T-cell (primary cell): ENCODE results near the gene ZSCAN5A. TPM values are rescaled to one million over a fixed set of nuclear protein-coding genes. Genes with fewer than 3 reads are reported as not detected.
"Not testable (repeated sequence)": the region's sequence is repeated elsewhere in the genome, so short reads cannot be mapped to it uniquely, and the experiment has no call there.

Source experiments
- ATAC-seq, 4 experiments: fragments of 200-7000 bp in 3 of 4; fragments of 150-1000 bp in 1 of 4; cut with Tn5 transposase; replicated peaks in 1 of 4; 1 replicate in 3 of 4; 2 replicates in 1 of 4; pipeline ENCODE4 v1.10.0; 2021; ENCODE audit warnings: moderate library complexity in 3 of 4, mild to moderate bottlenecking in 2 of 4, moderate number of reproducible peaks in 1 of 4
- CTCF ChIA-PET, 2 donors: fragments of 300-600 bp; sonication (Branson Sonifier 250); formaldehyde crosslinking; loops; one replicate each; lab custom pipeline; 2022; ENCODE audit warnings: antibody characterized with exemption in 2 of 2; lab: Charles Lee
- POLR2A ChIA-PET, 2 donors: fragments of 300-600 bp; sonication (Branson Sonifier 250); formaldehyde crosslinking; loops; one replicate each; lab custom pipeline; 2022; ENCODE audit warnings: antibody characterized with exemption in 2 of 2; lab: Charles Lee
- DNase-seq, 35 experiments: peaks; one replicate each; pipeline versions ENCODE4 v3.0.0 to v3.0.0-alpha.2; 2013 to 2023
- H3K27ac ChIP-seq: one replicate; pipeline ENCODE4 v1.5.1; 2013; ENCODE audit warnings: low read length
- H3K27me3 ChIP-seq, 2 experiments: replicated peaks in 1 of 2; 1 replicate in 1 of 2; 2 replicates in 1 of 2; pipeline versions ENCODE4 v1.6.1 to v1.7.0; 2013; ENCODE audit warnings: low read length in 1 of 2, mixed read lengths in 1 of 2; ENCODE audit not compliant: control insufficient read depth in 2 of 2, insufficient read depth in 2 of 2; ENCODE audit errors: extremely low read depth in 1 of 2
- H3K36me3 ChIP-seq, 2 donors: 1 replicate in 1 of 2; 2 replicates in 1 of 2; pipeline versions ENCODE4 v1.6.1 to v1.7.0; 2013; ENCODE audit warnings: low read length in 1 of 2; ENCODE audit not compliant: control insufficient read depth in 2 of 2, insufficient read depth in 1 of 2; ENCODE audit errors: extremely low read depth in 1 of 2
- H3K4me1 ChIP-seq, 2 experiments: 1 replicate in 1 of 2; 2 replicates in 1 of 2; pipeline versions ENCODE4 v1.6.1 to v1.7.0; 2013; ENCODE audit warnings: low read length in 2 of 2, mixed read lengths in 1 of 2; ENCODE audit not compliant: insufficient read depth in 2 of 2, control insufficient read depth in 1 of 2; ENCODE audit errors: extremely low read depth in 1 of 2
- H3K4me3 ChIP-seq, 2 donors: 1 replicate in 1 of 2; 2 replicates in 1 of 2; pipeline versions ENCODE4 v1.5.1 to v1.7.0; 2013; ENCODE audit warnings: mild to moderate bottlenecking in 2 of 2, low read length in 1 of 2, moderate library complexity in 1 of 2; ENCODE audit not compliant: control insufficient read depth in 1 of 2; ENCODE audit errors: extremely low read depth in 1 of 2
- H3K9me3 ChIP-seq: 2 replicates; pipeline ENCODE4 v1.7.0; 2013
- H3K27ac Mint-ChIP-seq, 2 donors: one replicate each; pipeline ENCODE4 v1.8.0; 2020 to 2021; ENCODE audit warnings: mild to moderate bottlenecking in 2 of 2, mixed read lengths in 2 of 2
- H3K27me3 Mint-ChIP-seq, 2 donors: one replicate each; pipeline ENCODE4 v1.8.0; 2021 to 2022; ENCODE audit warnings: mixed read lengths in 2 of 2
- H3K36me3 Mint-ChIP-seq: one replicate; pipeline ENCODE4 v1.8.0; 2021; ENCODE audit warnings: mixed read lengths
- H3K4me1 Mint-ChIP-seq, 3 donors: one replicate each; pipeline ENCODE4 v1.8.0; 2020 to 2022; ENCODE audit warnings: mixed read lengths in 3 of 3, mild to moderate bottlenecking in 1 of 3
- H3K4me3 Mint-ChIP-seq, 3 donors: one replicate each; pipeline ENCODE4 v1.8.0; 2020 to 2022; ENCODE audit warnings: mild to moderate bottlenecking in 3 of 3, mixed read lengths in 3 of 3, moderate library complexity in 3 of 3
- H3K9me3 Mint-ChIP-seq, 3 donors: one replicate each; pipeline ENCODE4 v1.8.0; 2020 to 2022; ENCODE audit warnings: mixed read lengths in 3 of 3
- WGBS: methylation state at CpG from one replicate; pipeline ENCODE4 v1.1.5; 2013; ENCODE audit warnings: missing lambda C conversion rate; ENCODE audit not compliant: insufficient coverage; 5-methylcytosine and 5-hydroxymethylcytosine counted together
- total RNA-seq, 35 experiments: library from RNA in 6 of 35; stranded (reverse) in 6 of 35; fragments of 120-200 nt in 1 of 35; gene quantifications; one replicate each; pipeline versions ENCODE4 v1.2.1 to v1.2.4 and lab custom pipeline; 2013 to 2026

The ZSCAN5A gene
- total RNA-seq, 5 donors from 2014 or later (not counting 1 experiment from before 2014, with no cell fraction given): 9.5 to 12.7 (median 11.1) TPM

DNA sequence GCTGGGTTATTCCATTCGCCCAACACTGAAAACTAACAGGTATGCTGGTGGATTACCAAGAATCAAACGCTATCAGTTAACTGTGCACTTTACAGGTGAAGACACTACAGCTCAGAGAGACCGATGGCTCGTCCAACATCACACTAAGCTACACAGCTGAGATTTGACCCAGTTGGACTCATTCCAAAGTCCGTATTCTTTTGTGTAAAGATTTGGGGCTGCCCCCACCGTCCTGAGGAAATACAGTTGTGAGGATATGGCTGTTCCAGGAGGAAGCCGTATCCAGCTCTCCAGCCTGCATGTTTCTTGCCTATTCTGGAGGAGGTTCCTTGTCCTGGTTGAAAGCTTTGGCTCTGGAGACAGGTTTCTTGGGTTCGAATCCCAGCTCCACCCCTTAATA, 4.2 kb downstream of the ZSCAN5A start:
- ChIA-PET POLR2A (no interaction called here), CTCF (interaction anchor here (0.6 to 1.1 kb wide), 2 partner anchors 57 to 231 kb away, joined by 3 read pairs; no protein-coding TSS in a partner anchor)
- Histone ChIP-seq H3K27me3 (no peaks in the 10 kb centered on the region), H3K9me3 (no peaks in the 10 kb centered on the region), H3K36me3 (peaks cover 4 to 13% of the 10 kb centered on the region in 2 donors), H3K27ac (no peak overlapping the region), H3K4me1 (peaks cover 9 to 10% of the 10 kb centered on the region in 2 experiments), H3K4me3 (no peak overlapping the region)
- ATAC-seq (no peak), DNase-seq (no peak)
- H3K36me3 Mint-ChIP-seq: peaks cover 21% of the 10 kb centered on the region
- 88% methylated on average over 5 of the region's 8 CpGs for WGBS
- H3K9me3 Mint-ChIP-seq: no peaks in the 10 kb centered on the region
- no peak overlapping the region for H3K4me3 Mint-ChIP-seq
- H3K4me1 Mint-ChIP-seq: peaks cover 19 to 31% (median 21%) of the 10 kb centered on the region in 3 donors
- no peaks in the 10 kb centered on the region for H3K27me3 Mint-ChIP-seq
- H3K27ac Mint-ChIP-seq: no peak overlapping the region

DNA sequence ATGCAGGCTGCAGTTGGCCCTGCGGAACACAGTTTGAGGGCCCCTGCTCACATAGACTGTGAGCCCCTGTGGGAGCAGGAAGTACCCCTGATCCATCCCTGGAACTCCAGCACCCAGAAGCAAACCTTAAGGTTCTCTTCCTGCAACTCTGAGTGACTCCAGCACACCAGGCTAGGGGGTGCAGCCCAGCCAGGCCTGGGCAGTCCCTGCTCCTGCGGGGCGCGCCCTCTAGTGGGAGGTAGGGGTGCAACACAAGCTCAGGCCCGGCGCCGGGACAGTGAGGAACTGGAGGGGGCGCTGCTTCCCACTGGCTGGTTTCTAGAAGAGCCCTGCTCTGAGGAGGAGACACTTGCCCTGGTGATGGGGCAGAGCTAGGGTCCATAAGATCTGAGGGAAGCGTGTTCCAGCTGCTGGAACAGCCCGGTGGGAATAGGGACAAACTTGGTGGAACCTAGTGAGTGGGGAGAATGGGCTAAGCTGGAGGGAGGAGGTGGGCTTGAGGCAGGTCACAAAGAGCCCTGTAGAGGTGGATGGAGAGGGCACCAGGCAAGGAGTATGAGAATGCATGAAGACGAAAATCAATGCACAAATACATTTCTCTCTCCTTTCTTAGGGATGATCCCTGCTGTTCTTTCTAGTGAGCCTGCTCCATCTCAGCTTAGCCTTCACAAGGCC, 5.0 kb downstream of the ZSCAN5A start:
- peaks cover 26% of the 10 kb centered on the region for H3K36me3 Mint-ChIP-seq
- Histone ChIP-seq H3K9me3 (no peaks in the 10 kb centered on the region), H3K36me3 (peaks cover 6 to 16% of the 10 kb centered on the region in 2 donors), H3K4me3 (no peak overlapping the region), H3K4me1 (peaks cover 6 to 10% of the 10 kb centered on the region in 2 experiments), H3K27me3 (no peaks in the 10 kb centered on the region), H3K27ac (no peak overlapping the region)
- 95% methylated on average over 10 of the region's 11 CpGs for WGBS
- ATAC-seq: no peak
- ChIA-PET CTCF (interaction anchor here (0.5 to 1.1 kb wide), 4 partner anchors 24 to 58 kb away, joined by 3 to 6 read pairs (median 5); no protein-coding TSS in a partner anchor), POLR2A (no interaction called here)
- DNase-seq: peak in 33 of 35 experiments; percentile 6 to 64 (median 39)
- no peak overlapping the region for H3K27ac Mint-ChIP-seq
- H3K4me3 Mint-ChIP-seq: no peak overlapping the region
- H3K4me1 Mint-ChIP-seq: peaks cover 18 to 31% (median 18%) of the 10 kb centered on the region in 3 donors
- no peaks in the 10 kb centered on the region for H3K9me3 Mint-ChIP-seq
- H3K27me3 Mint-ChIP-seq: no peaks in the 10 kb centered on the region

DNA sequence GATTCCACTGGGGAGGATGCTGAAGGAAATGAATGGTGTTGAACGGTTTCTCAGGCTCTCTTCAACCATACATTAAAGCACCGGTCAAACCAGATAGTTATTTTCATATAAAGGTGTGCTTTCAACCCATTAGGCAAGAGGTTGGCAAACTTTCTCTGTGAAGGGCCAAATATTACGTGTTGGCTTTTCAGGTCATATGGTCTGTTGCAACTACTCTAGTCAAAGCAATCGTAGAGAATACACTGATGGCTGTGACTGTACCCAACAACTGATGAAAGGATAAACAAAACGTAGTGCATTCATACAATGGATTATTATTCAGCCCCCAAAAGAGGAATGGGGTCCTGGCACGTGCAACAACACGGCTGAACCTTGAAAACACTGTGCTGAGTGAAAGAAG, 5.8 kb downstream of the ZSCAN5A start:
- ATAC-seq (no peak), DNase-seq (no peak)
- no peak overlapping the region for H3K4me3 ChIP-seq
- H3K36me3 ChIP-seq: peaks cover 6 to 16% of the 10 kb centered on the region in 2 donors
- Mint-ChIP-seq H3K4me1 (peaks cover 14 to 31% (median 16%) of the 10 kb centered on the region in 3 donors), H3K36me3 (peaks cover 34% of the 10 kb centered on the region), H3K27ac (no peak overlapping the region), H3K27me3 (no peaks in the 10 kb centered on the region), H3K4me3 (no peak overlapping the region), H3K9me3 (no peaks in the 10 kb centered on the region)
- ChIA-PET CTCF (no interaction called here), POLR2A (no interaction called here)
- H3K9me3 ChIP-seq: no peaks in the 10 kb centered on the region
- no peaks in the 10 kb centered on the region for H3K27me3 ChIP-seq
- 100% methylated on average over 4 of the region's 7 CpGs for WGBS
- no peak overlapping the region for H3K27ac ChIP-seq
- H3K4me1 ChIP-seq: peaks cover 2 to 8% of the 10 kb centered on the region in 2 experiments

DNA sequence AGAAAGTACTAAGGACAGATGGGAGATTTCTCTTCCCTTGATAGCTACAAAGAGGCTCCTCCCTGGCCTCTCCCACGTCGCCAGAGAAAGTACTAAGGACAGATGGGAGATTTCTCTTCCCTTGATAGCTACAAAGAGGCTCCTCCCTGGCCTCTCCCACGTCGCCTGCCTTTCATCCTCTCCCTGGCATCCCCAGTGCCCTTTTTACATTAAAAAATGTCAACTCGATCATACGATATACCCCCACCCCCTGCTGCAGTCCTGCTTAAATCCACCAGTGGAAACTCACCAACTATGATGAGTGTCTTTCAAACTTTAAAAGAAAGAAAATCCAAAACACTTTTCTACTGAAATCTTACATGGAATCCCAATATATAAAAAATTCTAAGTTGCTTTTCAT, 7.6 kb downstream of the ZSCAN5A start:
- H3K4me3 ChIP-seq, H3K4me3 Mint-ChIP-seq, ATAC-seq, DNase-seq, CTCF ChIA-PET, H3K9me3 Mint-ChIP-seq, H3K9me3 ChIP-seq, POLR2A ChIA-PET, H3K27me3 ChIP-seq, H3K27ac Mint-ChIP-seq, H3K27me3 Mint-ChIP-seq, H3K27ac ChIP-seq: not testable (repeated sequence)
- Histone ChIP-seq H3K4me1 (peaks cover 2 to 11% of the 10 kb centered on the region in 2 experiments), H3K36me3 (peaks cover 6 to 13% of the 10 kb centered on the region in 2 donors)
- H3K4me1 Mint-ChIP-seq: peaks cover 8 to 28% (median 8%) of the 10 kb centered on the region in 3 donors
- peaks cover 41% of the 10 kb centered on the region for H3K36me3 Mint-ChIP-seq
- 92% methylated on average over 4 of the region's 6 CpGs for WGBS

DNA sequence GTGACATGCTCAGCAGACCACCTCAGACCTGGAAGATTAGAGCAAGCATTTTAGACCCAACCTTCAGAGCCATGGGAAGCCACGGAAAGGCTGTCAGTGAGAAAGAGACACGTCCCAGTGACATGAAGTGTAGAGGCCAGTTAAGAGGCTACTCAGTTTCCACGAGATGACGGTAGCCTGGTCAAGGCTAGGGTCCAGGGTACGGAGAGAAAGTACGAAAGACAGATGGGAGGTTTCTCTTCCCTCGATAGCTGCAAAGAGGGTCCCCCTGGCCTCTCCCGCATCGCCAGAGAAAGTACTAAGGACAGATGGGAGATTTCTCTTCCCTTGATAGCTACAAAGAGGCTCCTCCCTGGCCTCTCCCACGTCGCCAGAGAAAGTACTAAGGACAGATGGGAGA, 8.6 kb downstream of the ZSCAN5A start:
- Mint-ChIP-seq H3K4me1 (peaks cover 16 to 36% (median 16%) of the 10 kb centered on the region in 3 donors), H3K27me3 (no peaks in the 10 kb centered on the region), H3K36me3 (peaks cover 41% of the 10 kb centered on the region), H3K9me3 (no peaks in the 10 kb centered on the region), H3K4me3 (no peak overlapping the region), H3K27ac (no peak overlapping the region)
- POLR2A ChIA-PET: interaction anchor here in 1 of 2 donors (0.6 kb wide), 1 partner anchor 74 kb away, joined by 5 read pairs; no protein-coding TSS in a partner anchor
- Histone ChIP-seq H3K4me3 (no peak overlapping the region), H3K27ac (no peak overlapping the region), H3K36me3 (peaks cover 6 to 13% of the 10 kb centered on the region in 2 donors), H3K4me1 (peaks cover 8 to 18% of the 10 kb centered on the region in 2 experiments), H3K27me3 (no peaks in the 10 kb centered on the region), H3K9me3 (no peaks in the 10 kb centered on the region)
- CTCF ChIA-PET: interaction anchor here in 1 of 2 donors (0.5 kb wide), 1 partner anchor 12 kb away, joined by 3 read pairs; no protein-coding TSS in a partner anchor
- 93% methylated on average over 6 of the region's 11 CpGs for WGBS
- ATAC-seq (no peak), DNase-seq (no peak)

DNA sequence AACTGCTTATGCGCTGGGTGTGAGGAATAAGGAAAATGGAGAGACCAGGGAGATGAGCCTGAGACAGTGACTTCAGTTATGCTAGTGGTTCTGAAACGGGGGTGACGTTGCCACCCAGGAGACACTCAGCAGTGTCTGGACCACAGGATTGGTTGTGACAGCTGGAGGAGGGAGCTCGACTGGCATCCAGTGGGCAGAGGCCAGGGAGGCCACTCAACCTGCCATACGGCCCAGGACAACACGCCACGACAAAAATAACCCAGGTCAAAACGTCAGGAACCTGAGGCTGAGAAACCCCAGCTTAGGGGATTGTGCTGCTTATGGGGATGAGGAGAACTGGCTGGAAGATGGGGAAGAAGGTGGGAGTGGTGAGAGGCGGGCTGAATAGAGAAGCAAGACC, 10.4 kb downstream of the ZSCAN5A start:
- Histone ChIP-seq H3K27ac (no peak overlapping the region), H3K27me3 (no peaks in the 10 kb centered on the region), H3K4me3 (no peak overlapping the region), H3K4me1 (peaks cover 8 to 18% of the 10 kb centered on the region in 2 experiments), H3K9me3 (no peaks in the 10 kb centered on the region), H3K36me3 (peaks cover 2 to 10% of the 10 kb centered on the region in 2 donors)
- Mint-ChIP-seq H3K27ac (no peak overlapping the region), H3K27me3 (no peaks in the 10 kb centered on the region), H3K9me3 (no peaks in the 10 kb centered on the region), H3K36me3 (peaks cover 39% of the 10 kb centered on the region), H3K4me3 (no peak overlapping the region), H3K4me1 (peaks cover 16 to 36% (median 20%) of the 10 kb centered on the region in 3 donors)
- ChIA-PET CTCF (no interaction called here), POLR2A (interaction anchor here in 1 of 2 donors (0.6 kb wide), 1 partner anchor 1420 kb away, joined by 5 read pairs; no protein-coding TSS in a partner anchor)
- 88% methylated on average over 8 of the region's 9 CpGs for WGBS
- ATAC-seq: no peak
- DNase-seq: no peak
